Adrenal gland (tissue), 12 donors: ENCODE measurements around the gene CHD9. TPM values are rescaled to one million over a fixed set of nuclear protein-coding genes. Genes with fewer than 3 reads are reported as not detected.

ENCODE experiments used
- DNase-seq, 7 donors: peaks; one replicate each; pipeline ENCODE4 v3.0.0-alpha.2; 2019 to 2020
- H3K27ac ChIP-seq, 5 donors: fragments of 200-600 bp; sonication (generic) in 4 of 5; 1 replicate in 3 of 5; 2 replicates in 2 of 5; pipeline versions ENCODE4 v1.5.1 to v1.8.0; 2016 to 2020; ENCODE audit warnings: mild to moderate bottlenecking in 1 of 5
- H3K27me3 ChIP-seq: fragments of 200-600 bp; 2 replicates; pipeline ENCODE4 v1.8.0; 2021
- H3K36me3 ChIP-seq, 2 donors: fragments of 200-600 bp; replicated peaks in 1 of 2; 1 replicate in 1 of 2; 2 replicates in 1 of 2; pipeline versions ENCODE4 v1.5.1 to v1.8.0; 2018 to 2022
- H3K4me1 ChIP-seq, 2 donors: fragments of 200-600 bp; replicated peaks in 1 of 2; 1 replicate in 1 of 2; 2 replicates in 1 of 2; pipeline versions ENCODE4 v1.5.1 to v1.8.0; 2018 to 2021
- H3K4me3 ChIP-seq, 4 donors: fragments of 200-600 bp; sonication (generic) in 3 of 4; one replicate each; pipeline ENCODE4 v1.5.1; 2016 to 2018
- H3K9me3 ChIP-seq, 3 donors: fragments of 200-600 bp; sonication (generic) in 1 of 3; replicated peaks in 1 of 3; 1 replicate in 2 of 3; 2 replicates in 1 of 3; pipeline versions ENCODE4 v1.5.1 to v1.8.0; 2016 to 2021
- CTCF ChIP-seq, 6 experiments: fragments of 450-650 bp in 4 of 6; fragments of 200-600 bp in 2 of 6; sonication (generic) in 1 of 6; IDR thresholded peaks; 1 replicate in 5 of 6; 2 replicates in 1 of 6; pipeline versions ENCODE4 v1.5.1 to v1.8.0; 2016 to 2021; ENCODE audit warnings: antibody characterized with exemption in 6 of 6, mild to moderate bottlenecking in 2 of 6, moderate library complexity in 1 of 6
- POLR2A ChIP-seq, 2 donors: fragments of 450-650 bp; IDR thresholded peaks; one replicate each; pipeline ENCODE4 v1.6.1; 2017; ENCODE audit warnings: antibody characterized with exemption in 2 of 2, mild to moderate bottlenecking in 2 of 2, moderate library complexity in 1 of 2
- WGBS, 4 donors: extraction: QIAGEN DNeasy Blood & Tissue Kit in 2 of 4; methylation state at CpG; one replicate each; pipeline versions ENCODE4 v1.1.5 to v1.1.7; 2013 to 2017; 5-methylcytosine and 5-hydroxymethylcytosine counted together
- intact Hi-C, 2 donors: fragments of 100-400 bp; cut with DNase I; formaldehyde crosslinking; loops; one replicate each; pipeline versions ENCODE4 v1.14.1 to v1.15.0; 2022 to 2023
- polyA plus RNA-seq, 3 donors: library from polyadenylated mRNA; stranded (reverse); fragments of 200-250 nt in 2 of 3; fragments of 350-450 nt in 1 of 3; fragmentation: Illumina TruSeq in 1 of 3; extraction: RNeasy Lipid Tissue Mini Kit (QIAGEN cat#74804) in 1 of 3; gene quantifications; one replicate each; pipeline ENCODE4 v1.2.3, GENCODE V29; 2013 to 2014
- total RNA-seq, 9 donors: library from RNA; depleted of rRNA in 4 of 9; stranded (reverse); fragments of >200 nt in 4 of 9; fragments of 120-200 nt in 1 of 9; fragmentation: NEBNext Ultra II Directional in 1 of 9; extraction: Animal tissue kit (Norgen Biotek cat#: 25700) in 1 of 9; gene quantifications; one replicate each; pipeline versions ENCODE4 v1.1.0 to v1.2.4, GENCODE V29; 2013 to 2023
- donor health status: healthy with polysubstance abuse.
- donor health status: Bipolar disorder and iron deficiency.
- donor health status: DM: yes; HTN: yes; CAD: no.
- donor health status: DM: no; HTN: no; CAD: no.
- donor health status: DM: no; HTN: no; CAD: no.
- donor health status: DM: yes; HTN: yes; CAD: no.

CHD9 gene
- total and polyA plus RNA-seq, 12 donors: 10.0 to 95.9 (median 54.7) TPM

DNA sequence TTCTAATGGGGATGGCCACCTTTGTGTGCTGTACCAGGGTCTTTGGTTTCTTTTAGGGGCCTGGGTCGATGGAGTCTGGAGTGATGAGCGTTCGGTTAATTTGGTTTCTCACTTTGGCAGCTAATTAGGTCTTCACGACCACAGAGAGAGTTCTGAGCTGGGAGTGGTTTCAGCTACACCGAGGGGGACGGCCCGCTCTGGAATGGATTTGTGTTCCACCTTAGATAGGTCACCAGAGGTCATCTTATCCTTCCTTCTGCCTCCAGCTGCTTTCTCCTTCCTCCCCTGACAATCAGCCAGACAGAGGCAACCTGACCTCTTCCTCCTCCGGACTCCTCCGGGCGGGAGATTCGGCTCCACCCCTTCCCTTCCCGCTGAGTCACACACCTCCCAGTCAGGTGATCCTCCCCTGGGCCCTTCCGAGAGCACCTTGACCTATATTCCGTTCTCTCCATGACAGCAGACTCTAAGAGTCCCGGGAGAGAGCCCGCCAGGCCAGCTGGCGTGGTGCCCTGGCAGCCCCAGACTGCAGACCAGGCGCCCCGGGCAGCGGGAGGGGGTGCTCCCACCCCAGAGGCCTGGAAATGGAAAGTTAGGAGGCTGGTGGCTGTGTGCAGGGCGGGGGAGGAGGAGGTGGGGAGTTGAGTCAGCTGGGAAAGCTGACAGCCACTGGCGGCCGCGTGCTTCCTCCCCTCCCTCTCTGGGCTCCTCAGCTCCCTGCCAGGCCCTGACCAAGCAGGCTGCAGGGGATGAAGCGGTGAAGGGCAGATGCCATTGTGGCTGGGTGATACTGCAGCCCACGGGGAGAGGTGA, 44.7 kb downstream of the CHD9 start:
- intact Hi-C loops: no loop called here
- Histone ChIP-seq H3K27ac (peak overlapping the region; percentile 78 to 94 (median 90)), H3K9me3 (no peaks in the 10 kb centered on the region), H3K4me1 (peaks cover 32 to 45% of the 10 kb centered on the region in 2 donors), H3K4me3 (peak overlapping the region in 1 of 4 donors; percentile 34), H3K27me3 (no peaks in the 10 kb centered on the region), H3K36me3 (no peaks in the 10 kb centered on the region)
- TF ChIP-seq POLR2A (IDR thresholded peaks at IDR 0.05) (peak in 1 of 2 donors; percentile 59), CTCF (IDR thresholded peaks at IDR 0.05) (no peak)
- DNase-seq: peak; percentile 96 to 98 (median 98)
- 0 to 4% (median 3%) methylated on average over 14 to 26 of the region's 26 CpGs for WGBS, 4 donors

- intact Hi-C loops: no loop called here
- DNase-seq: no peak
- Histone ChIP-seq H3K27ac (peak overlapping the region in 4 of 5 donors; percentile 83 to 94 (median 91)), H3K4me1 (peaks cover 27 to 38% of the 10 kb centered on the region in 2 donors), H3K4me3 (peak overlapping the region in 1 of 4 donors; percentile 34), H3K27me3 (no peaks in the 10 kb centered on the region), H3K36me3 (no peaks in the 10 kb centered on the region), H3K9me3 (no peaks in the 10 kb centered on the region)
- TF ChIP-seq POLR2A (IDR thresholded peaks at IDR 0.05) (no peak), CTCF (IDR thresholded peaks at IDR 0.05) (no peak)
- 48 to 55% (median 49%) methylated on average over 9 of the region's 9 CpGs for WGBS, 4 donors
Observed at GRCh38 chr16:53100131-53100748, 45.4 kb downstream of the CHD9 start.

- intact Hi-C loops: no loop called here
- H3K27ac ChIP-seq: peak overlapping the region in 3 of 5 donors; percentile 83 to 94 (median 90)
- H3K36me3 ChIP-seq: no peaks in the 10 kb centered on the region
- TF ChIP-seq CTCF (IDR thresholded peaks at IDR 0.05): no peak
- no peak for TF ChIP-seq POLR2A (IDR thresholded peaks at IDR 0.05)
- H3K9me3 ChIP-seq: no peaks in the 10 kb centered on the region
- peaks cover 27 to 38% of the 10 kb centered on the region in 2 donors for H3K4me1 ChIP-seq
- H3K27me3 ChIP-seq: no peaks in the 10 kb centered on the region
- no peak overlapping the region for H3K4me3 ChIP-seq
- 90 to 100% (median 93%) methylated on average over 1 of the region's 1 CpG for WGBS, 4 donors
- DNase-seq: no peak
Observed at GRCh38 chr16:53100889-53101288, 46.1 kb downstream of the CHD9 start.

GRCh38 chr16:53103811-53104210, 49.0 kb downstream of the CHD9 start:
- Histone ChIP-seq H3K9me3 (no peaks in the 10 kb centered on the region), H3K27ac (peak overlapping the region in 1 of 5 donors; percentile 6), H3K4me3 (no peak overlapping the region), H3K36me3 (no peaks in the 10 kb centered on the region), H3K27me3 (no peaks in the 10 kb centered on the region), H3K4me1 (peaks cover 18 to 28% of the 10 kb centered on the region in 2 donors)
- DNase-seq: no peak
- intact Hi-C loops: no loop called here
- WGBS, 4 donors: 51 to 73% (median 67%) methylated on average over 4 of the region's 4 CpGs
- TF ChIP-seq POLR2A (IDR thresholded peaks at IDR 0.05) (no peak), CTCF (IDR thresholded peaks at IDR 0.05) (no peak)
